ENCODE results near the gene RAB12.

The RAB12 gene

DNA sequence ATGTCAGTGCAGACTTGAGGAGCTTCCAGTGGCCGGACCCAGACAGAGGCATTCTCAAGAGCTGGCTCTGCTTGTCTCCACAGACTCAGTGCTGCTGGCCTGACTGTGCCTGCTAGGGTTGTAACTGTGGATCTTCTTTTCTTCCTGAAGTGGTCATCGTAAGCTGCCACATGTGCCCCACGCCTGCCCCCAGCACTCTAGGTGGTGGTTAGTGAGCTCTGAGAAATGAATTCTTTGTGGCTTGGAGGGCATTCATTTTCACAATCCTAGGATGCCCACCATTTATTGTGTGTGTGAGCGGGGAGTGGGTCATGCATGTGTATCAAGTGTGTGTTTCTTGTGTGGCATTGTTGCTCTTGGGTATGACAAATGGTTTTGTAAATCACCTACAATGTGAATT, 23.1 kb downstream of the RAB12 start:
- H3K9me2 ChIP-seq (replicated peaks; ENCODE audit: insufficient read depth, low read length), result no peaks in the 10 kb centered on the region
- H2AFZ ChIP-seq (ENCODE audit: low read depth, low read length, severe bottlenecking), result no peak overlapping the region
- H3K9ac ChIP-seq (ENCODE audit: low read length), result no peak overlapping the region
- TF ChIP-seq, protein P1, sequence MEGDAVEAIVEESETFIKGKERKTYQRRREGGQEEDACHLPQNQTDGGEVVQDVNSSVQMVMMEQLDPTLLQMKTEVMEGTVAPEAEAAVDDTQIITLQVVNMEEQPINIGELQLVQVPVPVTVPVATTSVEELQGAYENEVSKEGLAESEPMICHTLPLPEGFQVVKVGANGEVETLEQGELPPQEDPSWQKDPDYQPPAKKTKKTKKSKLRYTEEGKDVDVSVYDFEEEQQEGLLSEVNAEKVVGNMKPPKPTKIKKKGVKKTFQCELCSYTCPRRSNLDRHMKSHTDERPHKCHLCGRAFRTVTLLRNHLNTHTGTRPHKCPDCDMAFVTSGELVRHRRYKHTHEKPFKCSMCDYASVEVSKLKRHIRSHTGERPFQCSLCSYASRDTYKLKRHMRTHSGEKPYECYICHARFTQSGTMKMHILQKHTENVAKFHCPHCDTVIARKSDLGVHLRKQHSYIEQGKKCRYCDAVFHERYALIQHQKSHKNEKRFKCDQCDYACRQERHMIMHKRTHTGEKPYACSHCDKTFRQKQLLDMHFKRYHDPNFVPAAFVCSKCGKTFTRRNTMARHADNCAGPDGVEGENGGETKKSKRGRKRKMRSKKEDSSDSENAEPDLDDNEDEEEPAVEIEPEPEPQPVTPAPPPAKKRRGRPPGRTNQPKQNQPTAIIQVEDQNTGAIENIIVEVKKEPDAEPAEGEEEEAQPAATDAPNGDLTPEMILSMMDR (IDR thresholded peaks at IDR 0.05; ENCODE audit: insufficient read depth, low read length, poor library complexity, severe bottlenecking), result no peak
- TF ChIP-seq EZH2phosphoT487 (conservative IDR thresholded peaks at IDR 0.05; ENCODE audit: low read length), result no peak
- no peak overlapping the region for H3K4me2 ChIP-seq (ENCODE audit: low read depth, low read length, poor library complexity, severe bottlenecking)
- peaks cover 8% of the 10 kb centered on the region; the same call in 1 of the 2 replicates for H3K36me3 ChIP-seq (ENCODE audit: low read length)
- no peaks in the 10 kb centered on the region for H3F3A ChIP-seq (ENCODE audit: insufficient read depth)
- H3K27me3 ChIP-seq (ENCODE audit: low read length), result no peaks in the 10 kb centered on the region
- H3K9me3 ChIP-seq (ENCODE audit: insufficient read depth, low read length), result no peaks in the 10 kb centered on the region
- H3K4me3 ChIP-seq (ENCODE audit: insufficient read depth, low read length, poor library complexity, severe bottlenecking), result no peak overlapping the region
- H4K20me1 ChIP-seq (ENCODE audit: low read depth, low read length), result no peaks in the 10 kb centered on the region
- peaks cover 8% of the 10 kb centered on the region; the same call in 1 of the 2 replicates for H3K79me2 ChIP-seq (ENCODE audit: insufficient read depth, low read length)
- no peak overlapping the region for H3K27ac ChIP-seq (ENCODE audit: low read depth, low read length)

DNA sequence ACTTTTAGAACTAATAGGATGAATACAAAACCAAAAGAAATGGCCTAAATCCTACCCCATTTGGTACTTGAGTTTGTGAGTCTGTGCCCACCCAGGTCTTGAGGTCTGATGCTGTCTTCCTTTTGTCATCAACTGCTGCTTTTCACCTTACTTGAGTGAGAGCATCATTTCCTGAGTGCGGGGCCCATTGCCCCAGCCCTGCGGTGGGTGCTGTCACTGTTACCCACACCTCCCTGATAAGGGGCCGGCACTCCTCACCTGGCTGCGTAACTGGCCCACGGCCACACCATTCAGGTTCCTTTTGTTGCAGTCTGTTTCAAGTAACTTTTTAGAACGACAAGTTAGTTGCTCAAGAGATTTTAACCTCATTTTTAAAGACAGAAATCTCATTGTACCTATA, 25.3 kb downstream of the RAB12 start:
- H3K9ac ChIP-seq (ENCODE audit: low read length), result no peak overlapping the region
- H3K27ac ChIP-seq (ENCODE audit: low read depth, low read length), result no peak overlapping the region
- TF ChIP-seq, protein P1 (IDR thresholded peaks at IDR 0.05; ENCODE audit: insufficient read depth, low read length, poor library complexity, severe bottlenecking), result no peak
- no peak for TF ChIP-seq EZH2phosphoT487 (conservative IDR thresholded peaks at IDR 0.05; ENCODE audit: low read length)
- peaks cover 2% of the 10 kb centered on the region; the same call in 1 of the 2 replicates for H3K79me2 ChIP-seq (ENCODE audit: insufficient read depth, low read length)
- H3K4me2 ChIP-seq (ENCODE audit: low read depth, low read length, poor library complexity, severe bottlenecking), result no peak overlapping the region
- no peaks in the 10 kb centered on the region for H3K27me3 ChIP-seq (ENCODE audit: low read length)
- no peaks in the 10 kb centered on the region for H4K20me1 ChIP-seq (ENCODE audit: low read depth, low read length)
- no peak overlapping the region for H2AFZ ChIP-seq (ENCODE audit: low read depth, low read length, severe bottlenecking)
- no peaks in the 10 kb centered on the region for H3K9me3 ChIP-seq (ENCODE audit: insufficient read depth, low read length)
- H3F3A ChIP-seq (ENCODE audit: insufficient read depth), result no peaks in the 10 kb centered on the region
- H3K36me3 ChIP-seq (ENCODE audit: low read length), result peaks cover 16% of the 10 kb centered on the region; the same call in 1 of the 2 replicates
- no peak overlapping the region for H3K4me3 ChIP-seq (ENCODE audit: insufficient read depth, low read length, poor library complexity, severe bottlenecking)
- no peaks in the 10 kb centered on the region for H3K9me2 ChIP-seq (replicated peaks; ENCODE audit: insufficient read depth, low read length)

DNA sequence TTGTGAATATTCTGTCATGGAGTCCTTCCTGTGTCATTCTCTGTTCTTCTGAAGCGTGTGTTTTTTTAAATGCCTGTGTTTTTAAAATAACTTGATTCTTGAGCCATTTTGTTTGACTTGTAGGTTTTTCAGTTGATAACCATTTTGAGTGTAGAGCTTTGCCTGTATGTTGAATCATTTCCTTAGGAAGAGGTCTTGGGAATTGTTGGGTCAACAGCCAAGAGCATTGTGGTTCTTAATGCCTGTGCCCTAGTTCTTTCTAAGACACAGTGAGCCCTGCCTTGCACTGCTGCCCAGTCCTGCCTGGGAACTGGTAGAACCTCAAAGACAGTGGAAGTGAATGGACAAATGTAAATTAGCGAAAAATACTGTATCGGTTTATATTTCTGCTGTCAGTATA, 25.9 kb downstream of the RAB12 start:
- no peak overlapping the region for H2AFZ ChIP-seq (ENCODE audit: low read depth, low read length, severe bottlenecking)
- no peak overlapping the region for H3K4me2 ChIP-seq (ENCODE audit: low read depth, low read length, poor library complexity, severe bottlenecking)
- H4K20me1 ChIP-seq (ENCODE audit: low read depth, low read length), result no peaks in the 10 kb centered on the region
- H3K9me2 ChIP-seq (replicated peaks; ENCODE audit: insufficient read depth, low read length), result no peaks in the 10 kb centered on the region
- no peak for TF ChIP-seq EZH2phosphoT487 (conservative IDR thresholded peaks at IDR 0.05; ENCODE audit: low read length)
- TF ChIP-seq, protein P1 (IDR thresholded peaks at IDR 0.05; ENCODE audit: insufficient read depth, low read length, poor library complexity, severe bottlenecking), result no peak
- H3K4me3 ChIP-seq (ENCODE audit: insufficient read depth, low read length, poor library complexity, severe bottlenecking), result no peak overlapping the region
- H3K27ac ChIP-seq (ENCODE audit: low read depth, low read length), result no peak overlapping the region
- no peaks in the 10 kb centered on the region for H3K9me3 ChIP-seq (ENCODE audit: insufficient read depth, low read length)
- H3K79me2 ChIP-seq (ENCODE audit: insufficient read depth, low read length), result no peaks in the 10 kb centered on the region
- peaks cover 18% of the 10 kb centered on the region; the same call in 1 of the 2 replicates for H3K36me3 ChIP-seq (ENCODE audit: low read length)
- H3K27me3 ChIP-seq (ENCODE audit: low read length), result no peaks in the 10 kb centered on the region
- H3K9ac ChIP-seq (ENCODE audit: low read length), result no peak overlapping the region
- H3F3A ChIP-seq (ENCODE audit: insufficient read depth), result no peaks in the 10 kb centered on the region
